Measurements from ENCODE around the gene CRIP2.

The CRIP2 gene

DNA sequence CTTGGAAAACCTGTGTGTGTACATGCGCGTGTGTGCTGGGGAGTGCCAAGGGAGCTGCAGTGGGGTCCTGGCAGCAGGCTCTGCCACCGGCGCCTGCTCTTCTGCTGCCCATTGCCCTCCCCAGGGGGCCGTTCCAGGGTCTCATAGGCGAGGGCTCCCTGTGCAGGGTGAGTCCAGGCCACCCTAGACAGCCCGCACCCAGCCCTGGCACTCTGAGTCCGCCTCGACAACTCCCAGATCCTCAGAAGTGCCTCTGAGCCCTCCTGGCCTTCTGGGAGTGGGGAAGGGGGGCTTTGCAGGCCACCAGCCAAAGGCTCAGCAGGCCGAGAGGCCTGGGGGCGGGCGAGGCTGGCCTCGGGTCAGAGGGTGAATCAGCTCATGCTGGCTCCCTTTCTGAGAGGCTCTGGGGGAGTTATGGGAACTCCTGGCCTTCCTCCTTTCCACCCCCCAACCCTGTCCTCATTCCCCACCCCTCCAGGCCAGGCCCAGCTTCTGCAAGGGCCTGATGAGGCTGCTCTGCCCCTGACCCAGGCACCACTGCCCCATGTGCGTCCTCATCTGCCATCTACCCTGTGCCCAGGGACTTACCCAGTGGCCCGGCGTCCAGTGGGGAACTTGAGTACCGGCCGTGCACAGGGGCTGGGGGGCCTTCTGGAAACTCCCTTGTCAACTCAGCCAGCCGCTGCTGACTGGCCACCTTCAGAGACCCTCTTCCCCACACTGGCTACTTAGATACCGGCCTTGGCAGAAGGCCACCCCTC is 14.3 kb downstream of the CRIP2 start:
- TF ChIP-seq, protein P1, sequence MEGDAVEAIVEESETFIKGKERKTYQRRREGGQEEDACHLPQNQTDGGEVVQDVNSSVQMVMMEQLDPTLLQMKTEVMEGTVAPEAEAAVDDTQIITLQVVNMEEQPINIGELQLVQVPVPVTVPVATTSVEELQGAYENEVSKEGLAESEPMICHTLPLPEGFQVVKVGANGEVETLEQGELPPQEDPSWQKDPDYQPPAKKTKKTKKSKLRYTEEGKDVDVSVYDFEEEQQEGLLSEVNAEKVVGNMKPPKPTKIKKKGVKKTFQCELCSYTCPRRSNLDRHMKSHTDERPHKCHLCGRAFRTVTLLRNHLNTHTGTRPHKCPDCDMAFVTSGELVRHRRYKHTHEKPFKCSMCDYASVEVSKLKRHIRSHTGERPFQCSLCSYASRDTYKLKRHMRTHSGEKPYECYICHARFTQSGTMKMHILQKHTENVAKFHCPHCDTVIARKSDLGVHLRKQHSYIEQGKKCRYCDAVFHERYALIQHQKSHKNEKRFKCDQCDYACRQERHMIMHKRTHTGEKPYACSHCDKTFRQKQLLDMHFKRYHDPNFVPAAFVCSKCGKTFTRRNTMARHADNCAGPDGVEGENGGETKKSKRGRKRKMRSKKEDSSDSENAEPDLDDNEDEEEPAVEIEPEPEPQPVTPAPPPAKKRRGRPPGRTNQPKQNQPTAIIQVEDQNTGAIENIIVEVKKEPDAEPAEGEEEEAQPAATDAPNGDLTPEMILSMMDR (IDR thresholded peaks at IDR 0.05; ENCODE audit: extremely low read depth, missing control alignments) = no peak

DNA sequence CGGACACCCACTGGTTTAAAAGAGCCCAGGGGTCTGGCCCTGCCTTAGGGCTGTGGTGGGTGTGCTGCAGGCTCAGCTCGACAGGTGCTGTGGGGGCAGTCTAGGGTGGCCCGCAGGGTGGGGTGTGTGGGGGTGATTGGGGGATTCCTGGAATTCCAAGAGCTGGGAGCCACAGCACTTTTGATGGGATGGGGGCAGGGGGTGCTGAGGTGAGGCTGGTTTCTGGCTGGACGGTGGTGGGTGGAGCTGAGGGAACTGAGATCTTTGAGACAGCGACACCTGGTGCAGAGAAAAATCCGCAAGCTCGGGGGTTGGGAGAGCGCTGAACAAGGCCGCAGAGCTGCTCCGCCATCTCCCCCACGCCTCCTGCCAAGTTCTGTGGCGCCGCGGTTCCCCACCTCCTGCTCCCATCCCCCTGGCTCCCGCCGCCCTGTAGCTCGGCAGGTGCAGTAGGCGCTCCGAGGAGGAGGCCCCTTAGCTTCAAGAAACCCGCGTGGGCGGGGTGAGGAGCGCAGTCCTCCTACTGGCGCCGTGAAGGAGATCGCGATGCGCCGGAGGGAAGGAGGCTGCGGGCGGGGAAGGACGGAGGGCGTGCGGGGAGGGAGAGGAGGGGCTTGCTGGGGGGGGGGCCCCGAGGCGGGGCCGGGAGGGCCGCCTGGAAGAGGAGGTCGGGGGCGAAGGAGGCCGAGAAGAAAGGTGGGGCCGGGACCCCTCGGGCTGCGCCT is 15.1 kb downstream of the CRIP2 start:
- TF ChIP-seq, protein P1 (IDR thresholded peaks at IDR 0.05; ENCODE audit: extremely low read depth, missing control alignments) = peak; percentile 44
- peak; percentile 90 for DNase-seq (ENCODE audit: low spot score)

More for the DNA sequence above, 14.3 kb downstream of the CRIP2 start:
- no peak for DNase-seq (ENCODE audit: low spot score)

DNA sequence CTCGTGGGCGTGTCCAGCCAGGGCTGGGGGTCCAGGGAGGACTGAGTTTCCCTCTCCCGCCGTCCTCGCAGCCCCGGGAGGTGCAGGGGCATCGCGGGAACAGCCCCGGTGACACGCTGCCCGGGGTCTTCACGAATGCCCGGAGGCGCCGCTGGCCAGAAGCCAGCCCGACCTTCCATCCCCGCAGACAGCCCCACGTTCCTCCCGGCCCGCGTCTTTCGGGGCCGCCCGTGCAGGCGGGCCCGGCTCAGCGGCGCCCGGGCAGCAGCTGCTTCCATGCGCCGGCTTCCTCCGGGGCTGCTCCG is 15.6 kb downstream of the CRIP2 start:
- TF ChIP-seq, protein P1 (IDR thresholded peaks at IDR 0.05; ENCODE audit: extremely low read depth, missing control alignments) = no peak
- no peak for DNase-seq (ENCODE audit: low spot score)

DNA sequence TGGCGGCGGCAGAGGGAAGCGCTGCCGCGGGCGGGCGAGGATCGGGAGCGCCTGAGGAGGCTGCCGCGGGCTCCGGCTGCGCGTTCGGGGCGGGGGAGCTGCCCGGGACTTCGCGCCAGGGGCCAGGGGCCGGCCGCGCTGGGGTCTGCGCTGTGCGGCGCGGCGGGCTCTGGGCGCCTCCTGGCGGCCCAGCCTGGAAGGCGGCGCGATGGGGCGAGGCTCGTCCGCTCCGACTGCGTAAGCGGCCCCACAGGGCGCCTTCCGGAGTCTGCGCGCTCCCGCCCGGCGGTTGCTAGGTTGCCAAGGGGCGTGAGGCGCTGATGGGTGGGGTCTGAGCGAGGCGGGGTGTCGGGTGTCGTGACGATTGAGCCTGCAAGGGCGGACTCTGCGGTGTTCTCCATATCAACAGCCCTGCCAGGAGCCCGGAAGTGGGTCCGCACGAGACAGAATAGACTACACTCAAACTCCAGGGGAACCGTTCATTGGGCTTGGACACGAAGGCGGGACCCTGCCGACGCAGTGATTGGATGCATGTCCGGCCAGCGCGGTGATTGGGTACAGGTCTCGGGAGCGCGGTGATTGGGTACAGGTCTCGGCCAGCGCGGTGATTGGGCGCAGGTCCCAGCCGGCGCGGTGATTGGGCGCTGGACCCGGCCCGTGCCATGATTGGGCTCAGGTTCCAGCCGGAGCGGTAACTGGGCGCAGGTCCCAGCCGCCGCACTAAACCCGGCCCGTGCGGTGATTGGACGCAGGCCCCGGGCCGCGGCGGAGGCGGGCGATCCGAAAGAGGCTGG is 16.1 kb downstream of the CRIP2 start, which contains the start of gene TEDC1:
TEDC1 (plus strand) TSS at position 675 of the 794 bp plus-strand sequence. CDS start 130 bp downstream, outside the sequence.
- peak; percentile 98 for DNase-seq (ENCODE audit: low spot score)
- TF ChIP-seq, protein P1 (IDR thresholded peaks at IDR 0.05; ENCODE audit: extremely low read depth, missing control alignments) = peak; percentile 97

DNA sequence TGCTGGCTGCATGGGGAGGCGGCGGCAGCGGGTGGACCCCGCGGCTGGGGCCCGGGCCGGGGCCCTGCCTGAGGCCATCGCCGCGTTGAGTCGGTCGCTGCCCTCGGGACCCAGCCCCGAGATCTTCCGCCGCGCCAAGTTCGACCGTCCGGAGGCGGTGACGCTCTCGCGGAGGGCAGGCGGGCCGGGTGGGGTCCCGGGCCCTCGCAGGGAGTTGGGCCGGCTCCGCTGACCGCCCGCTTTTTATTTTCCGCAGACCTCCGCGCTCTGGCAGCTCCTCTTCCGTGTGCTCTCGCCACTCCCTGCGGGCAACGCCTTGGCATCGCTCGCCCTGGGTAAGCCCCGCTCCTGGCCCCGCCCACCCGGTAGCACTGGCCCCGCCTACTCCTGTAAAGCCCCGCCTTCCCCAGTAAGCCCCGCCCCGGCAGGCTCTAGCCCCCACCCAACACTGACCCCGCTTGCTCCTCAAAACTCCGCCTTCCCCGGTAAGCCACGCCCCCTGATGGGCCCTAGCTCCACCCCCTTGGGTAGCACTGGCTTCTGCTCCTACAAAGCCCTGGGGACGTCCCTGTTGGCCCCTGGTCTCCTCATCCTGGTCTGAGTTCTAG is 16.8 kb downstream of the CRIP2 start:
- peak; percentile 96 for DNase-seq (ENCODE audit: low spot score)
- TF ChIP-seq, protein P1 (IDR thresholded peaks at IDR 0.05; ENCODE audit: extremely low read depth, missing control alignments) = no peak

DNA sequence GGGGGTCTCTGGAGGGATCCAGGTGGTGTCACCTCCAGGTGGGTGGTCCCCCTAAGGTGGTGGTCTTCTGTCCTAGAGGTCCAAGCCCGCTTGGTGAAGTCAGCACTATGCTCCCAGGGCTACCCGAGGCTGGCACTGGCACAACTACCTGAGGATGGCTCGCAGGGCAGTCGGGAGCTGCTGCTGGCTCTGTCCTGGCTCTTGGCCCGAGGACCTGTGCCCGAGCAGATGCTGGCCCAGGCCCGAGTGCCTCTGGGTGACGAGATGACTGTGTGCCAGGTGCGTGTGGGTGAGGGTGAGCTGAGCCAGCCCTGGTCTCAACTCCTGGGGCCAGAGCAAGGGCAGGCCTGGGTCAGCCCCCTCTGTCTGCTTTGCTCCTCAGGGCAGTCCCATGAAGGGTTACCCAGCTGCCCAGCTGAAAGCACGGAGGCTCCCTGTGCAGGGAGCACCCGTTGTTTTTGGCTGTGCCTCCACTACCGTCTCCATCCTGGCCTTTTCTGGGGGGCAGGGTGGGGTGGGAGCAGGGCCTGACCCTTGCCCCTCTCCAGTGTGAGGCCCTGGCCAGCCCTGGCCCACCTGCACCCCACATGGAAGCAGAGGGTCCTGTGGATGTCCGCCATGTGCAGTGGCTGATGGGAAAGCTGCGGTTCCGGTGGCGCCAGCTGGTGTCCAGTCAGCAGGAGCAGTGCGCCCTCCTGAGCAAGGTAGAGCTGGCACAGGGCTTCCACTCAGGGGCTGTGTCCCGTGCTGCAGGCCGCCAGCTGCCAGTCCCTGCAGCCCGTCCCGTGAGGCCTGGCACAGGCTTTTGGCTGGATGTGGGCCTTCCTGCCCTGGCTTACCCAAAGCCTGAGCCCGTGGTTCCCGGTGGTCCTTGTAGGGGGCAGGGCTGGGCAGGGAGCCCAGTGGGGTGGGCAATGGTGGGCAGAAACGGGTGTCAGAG is 17.7 kb downstream of the CRIP2 start:
- TF ChIP-seq, protein P1 (IDR thresholded peaks at IDR 0.05; ENCODE audit: extremely low read depth, missing control alignments) = no peak

More for the DNA sequence above, 17.7 kb downstream of the CRIP2 start:
- no peak for DNase-seq (ENCODE audit: low spot score)

Measured in GM20000 (cell line).